B cell (primary cell): Measurements from ENCODE around the gene PHLDB3. TPM values are rescaled to one million over a fixed set of nuclear protein-coding genes. Genes with fewer than 3 reads are reported as not detected.

Experiments
- ATAC-seq: fragments of 200-7000 bp; cut with Tn5 transposase; one replicate; pipeline ENCODE4 v1.10.0; 2021; ENCODE audit warnings: low read depth, mild to moderate bottlenecking, moderate number of reproducible peaks, moderate library complexity
- CTCF ChIA-PET: fragments of 350-600 bp; sonication (Branson Sonifier 250); formaldehyde crosslinking; loops from one replicate; lab custom pipeline; 2021; ENCODE audit warnings: antibody characterized with exemption, inconsistent platforms; lab: Charles Lee
- POLR2A ChIA-PET: fragments of 350-600 bp; sonication (Branson Sonifier 250); formaldehyde crosslinking; loops from one replicate; lab custom pipeline; 2021; ENCODE audit warnings: antibody characterized with exemption; lab: Charles Lee
- DNase-seq: peaks from one replicate; pipeline ENCODE4 v3.0.0; 2013
- H2AFZ ChIP-seq: 2 replicates; pipeline ENCODE4 v1.6.1; 2012; ENCODE audit warnings: mild to moderate bottlenecking, low read depth, low read length; ENCODE audit not compliant: insufficient read depth, poor library complexity, severe bottlenecking
- H3K27ac ChIP-seq, 2 donors: 1 replicate in 1 of 2; 2 replicates in 1 of 2; pipeline ENCODE4 v1.5.1; 2012 to 2013; ENCODE audit warnings: low read length in 2 of 2, mild to moderate bottlenecking in 2 of 2, moderate library complexity in 1 of 2
- H3K27me3 ChIP-seq, 4 experiments: fragments of 200-600 bp in 1 of 4; sonication (generic) in 1 of 4; replicated peaks in 1 of 4; 1 replicate in 2 of 4; 2 replicates in 2 of 4; pipeline versions ENCODE4 v1.6.1 to v1.7.0; 2013 to 2016; ENCODE audit warnings: low read length in 3 of 4, mild to moderate bottlenecking in 2 of 4, mixed read lengths in 1 of 4, moderate library complexity in 1 of 4; ENCODE audit not compliant: insufficient read depth in 4 of 4, control insufficient read depth in 3 of 4; ENCODE audit errors: control extremely low read depth in 1 of 4
- H3K36me3 ChIP-seq, 2 experiments: replicated peaks in 1 of 2; 1 replicate in 1 of 2; 2 replicates in 1 of 2; pipeline versions ENCODE4 v1.6.1 to v1.7.1; 2013; ENCODE audit warnings: low read length in 1 of 2; ENCODE audit not compliant: insufficient read depth in 2 of 2, control insufficient read depth in 1 of 2; ENCODE audit errors: control extremely low read depth in 1 of 2, extremely low read depth in 1 of 2
- H3K4me1 ChIP-seq, 2 donors: fragments of 200-600 bp in 1 of 2; sonication (generic) in 1 of 2; 1 replicate in 1 of 2; 2 replicates in 1 of 2; pipeline versions ENCODE4 v1.5.1 to v1.6.1; 2013 to 2017; ENCODE audit warnings: low read length in 2 of 2; ENCODE audit not compliant: control insufficient read depth in 2 of 2, insufficient read depth in 2 of 2
- H3K4me2 ChIP-seq: replicated peaks from 2 replicates; pipeline ENCODE3; 2012; ENCODE audit warnings: mild to moderate bottlenecking, low read depth, low read length; ENCODE audit not compliant: poor library complexity, severe bottlenecking
- H3K4me3 ChIP-seq, 5 experiments: fragments of 200-600 bp in 1 of 5; sonication (generic) in 1 of 5; 1 replicate in 3 of 5; 2 replicates in 2 of 5; pipeline versions ENCODE4 v1.5.1 to v1.7.0; 2011 to 2016; ENCODE audit warnings: low read length in 4 of 5, mild to moderate bottlenecking in 4 of 5, low read depth in 2 of 5, control low read depth in 1 of 5, moderate library complexity in 1 of 5; ENCODE audit not compliant: insufficient read depth in 1 of 5; ENCODE audit errors: control extremely low read depth in 1 of 5, extremely low read depth in 1 of 5
- H3K79me2 ChIP-seq: fragments of 200-600 bp; sonication (generic); one replicate; pipeline ENCODE4 v1.6.0; 2016; ENCODE audit warnings: low read length; ENCODE audit not compliant: control insufficient read depth, insufficient read depth
- H3K9ac ChIP-seq: fragments of 200-600 bp; sonication (generic); 2 replicates; pipeline ENCODE4 v1.6.1; 2017; ENCODE audit warnings: mild to moderate bottlenecking, low read length, moderate library complexity
- H3K9me3 ChIP-seq, 3 donors: one replicate each; pipeline versions ENCODE4 v1.6.1 to v1.7.1; 2013; ENCODE audit warnings: low read length in 2 of 3; ENCODE audit not compliant: control insufficient read depth in 2 of 3, insufficient read depth in 1 of 3; ENCODE audit errors: control extremely low read depth in 1 of 3
- H4K20me1 ChIP-seq: 2 replicates; pipeline ENCODE4 v1.6.0; 2012; ENCODE audit warnings: mild to moderate bottlenecking, low read length; ENCODE audit not compliant: insufficient read depth, control insufficient read depth, poor library complexity, severe bottlenecking
- H3K27ac Mint-ChIP-seq: one replicate; pipeline ENCODE4 v1.8.0; 2021; ENCODE audit warnings: mixed read lengths
- H3K27me3 Mint-ChIP-seq: one replicate; pipeline ENCODE4 v1.8.0; 2021; ENCODE audit warnings: mixed read lengths
- H3K4me1 Mint-ChIP-seq: one replicate; pipeline ENCODE4 v1.8.0; 2021; ENCODE audit warnings: mixed read lengths
- H3K4me3 Mint-ChIP-seq: one replicate; pipeline ENCODE4 v1.8.0; 2021; ENCODE audit warnings: mixed read lengths
- H3K9me3 Mint-ChIP-seq: one replicate; pipeline ENCODE4 v1.8.0; 2022; ENCODE audit warnings: mixed read lengths; ENCODE audit not compliant: insufficient read depth
- CTCF ChIP-seq: fragments of 200-600 bp; IDR thresholded peaks from one replicate; pipeline ENCODE4 v1.8.0; 2022; ENCODE audit warnings: antibody characterized with exemption, mild to moderate bottlenecking
- EZH2 ChIP-seq: IDR thresholded peaks from 2 replicates; pipeline ENCODE4 v1.6.1; 2012; ENCODE audit warnings: borderline replicate concordance, low read depth, mild to moderate bottlenecking, moderate library complexity, low read length; ENCODE audit not compliant: insufficient read depth, poor library complexity, severe bottlenecking
- WGBS: methylation state at CpG from one replicate; pipeline ENCODE4 v1.1.5; 2013; ENCODE audit warnings: missing lambda C conversion rate; ENCODE audit not compliant: insufficient coverage; 5-methylcytosine and 5-hydroxymethylcytosine counted together
- intact Hi-C: fragments of 100-400 bp; cut with micrococcal nuclease; formaldehyde crosslinking; loops from one replicate; pipeline ENCODE4 v1.10.0; 2022
- polyA plus RNA-seq: library from polyadenylated mRNA; depleted of rRNA; stranded (reverse); fragments of >200 nt; gene quantifications from 2 replicates; pipeline ENCODE4 v1.2.3, GENCODE V29; 2012
- total RNA-seq, 2 donors: library from RNA; stranded (reverse); fragments of 120-200 nt in 1 of 2; gene quantifications; 1 replicate in 1 of 2; 2 replicates in 1 of 2; pipeline versions ENCODE4 v1.2.3 to v1.2.4, GENCODE V29; 2013 to 2022

PHLDB3 gene
- total and polyA plus RNA-seq, 2 donors (not counting 1 experiment from before 2014, with no cell fraction given), result 10.2 to 30.7 TPM

- intact Hi-C loops, result no loop called here
These were observed 3.3 kb upstream of the PHLDB3 start for GRCh38 chr19:43507880-43508279.

GRCh38 chr19:43506629-43507028 is 2.1 kb upstream of the PHLDB3 start:
- no peak for DNase-seq
- Mint-ChIP-seq H3K4me1 (peaks cover 19% of the 10 kb centered on the region), H3K4me3 (no peak overlapping the region), H3K9me3 (no peaks in the 10 kb centered on the region), H3K27me3 (no peaks in the 10 kb centered on the region), H3K27ac (no peak overlapping the region)
- intact Hi-C loops, result no loop called here
- Histone ChIP-seq H4K20me1 (no peaks in the 10 kb centered on the region), H3K79me2 (no peaks in the 10 kb centered on the region), H3K9me3 (no peaks in the 10 kb centered on the region), H3K4me3 (no peak overlapping the region), H3K9ac (no peak overlapping the region), H3K4me2 (no peak overlapping the region), H3K36me3 (peaks cover 1 to 2% of the 10 kb centered on the region in 2 experiments), H3K27me3 (no peaks in the 10 kb centered on the region), H3K4me1 (peaks cover 12 to 22% of the 10 kb centered on the region in 2 donors), H3K27ac (no peak overlapping the region), H2AFZ (no peak overlapping the region)
- no peak for TF ChIP-seq CTCF
- TF ChIP-seq EZH2, result no peak
- no peak for ATAC-seq
- 90% methylated on average over 2 of the region's 5 CpGs for WGBS
- ChIA-PET POLR2A (no interaction called here), CTCF (interaction anchor here (0.6 to 3.6 kb wide), 3 partner anchors 10 to 59 kb away, joined by 3 to 45 read pairs (median 3); no protein-coding TSS in a partner anchor)

More at GRCh38 chr19:43507880-43508279, 3.3 kb upstream of the PHLDB3 start:
- TF ChIP-seq EZH2 (no peak), CTCF (no peak)
- ChIA-PET CTCF (interaction anchor here (0.5 to 0.9 kb wide), 3 partner anchors 10 to 14 kb away, joined by 3 to 5 read pairs (median 4); no protein-coding TSS in a partner anchor), POLR2A (no interaction called here)
- ATAC-seq (no peak), DNase-seq (no peak)
- Histone ChIP-seq H3K4me1 (peaks cover 11 to 17% of the 10 kb centered on the region in 2 donors), H2AFZ (no peak overlapping the region), H3K9ac (no peak overlapping the region), H3K36me3 (peaks cover 0 to 1% of the 10 kb centered on the region in 2 experiments), H4K20me1 (no peaks in the 10 kb centered on the region), H3K4me2 (no peak overlapping the region), H3K27me3 (no peaks in the 10 kb centered on the region), H3K4me3 (no peak overlapping the region), H3K27ac (no peak overlapping the region), H3K79me2 (no peaks in the 10 kb centered on the region), H3K9me3 (no peaks in the 10 kb centered on the region)
- peaks cover 17% of the 10 kb centered on the region for H3K4me1 Mint-ChIP-seq
- H3K27me3 Mint-ChIP-seq, result no peaks in the 10 kb centered on the region
- H3K4me3 Mint-ChIP-seq, result no peak overlapping the region
- H3K27ac Mint-ChIP-seq, result no peak overlapping the region
- H3K9me3 Mint-ChIP-seq, result no peaks in the 10 kb centered on the region
- no CpG with 5 or more reads among the region's 2 CpGs for WGBS
